Measurements from ENCODE around the gene SYTL4.

- TF ChIP-seq CTCF (IDR thresholded peaks at IDR 0.05) (no peak), POLR2A (IDR thresholded peaks at IDR 0.05) (no peak), POLR2AphosphoS5 (IDR thresholded peaks at IDR 0.05) (no peak)
Observed at GRCh38 chrX:100685997-100686305, 46.0 kb downstream of the SYTL4 start.
